GM19351 (cell line): ENCODE results near the gene ZNF326.
A peak's percentile ranks its signal among the peaks of the same experiment; 100 is the strongest.
"Not testable (repeated sequence)": the region's sequence is repeated elsewhere in the genome, so short reads cannot be mapped to it uniquely, and the experiment has no call there.

Source experiments
- ATAC-seq: cut with Tn5 transposase; IDR thresholded peaks from one replicate; pipeline ENCODE4 v1.9.1; 2021; ENCODE audit warnings: mild to moderate bottlenecking, moderate library complexity; ENCODE audit not compliant: unreplicated experiment

The ZNF326 gene

GRCh38 chr1:89965193-89965768, 29.6 kb upstream of the ZNF326 start:
- no peak for ATAC-seq

GRCh38 chr1:89966656-89967055, 28.3 kb upstream of the ZNF326 start:
- ATAC-seq = no peak

- ATAC-seq = peak; percentile 81
Observed at GRCh38 chr1:89971600-89971999, 23.3 kb upstream of the ZNF326 start.

GRCh38 chr1:89972024-89972423, 22.9 kb upstream of the ZNF326 start:
- no peak for ATAC-seq

- ATAC-seq = no peak
Observed at GRCh38 chr1:89973471-89974127, 21.3 kb upstream of the ZNF326 start.

- no peak for ATAC-seq
Observed at GRCh38 chr1:89974256-89974655, 20.7 kb upstream of the ZNF326 start.

- ATAC-seq = no peak
Observed at GRCh38 chr1:89974696-89975470, 20.0 kb upstream of the ZNF326 start.

GRCh38 chr1:89975540-89976125, 19.3 kb upstream of the ZNF326 start:
- no peak for ATAC-seq

GRCh38 chr1:89978755-89979154, 16.2 kb upstream of the ZNF326 start:
- no peak for ATAC-seq

GRCh38 chr1:89980605-89981004, 14.3 kb upstream of the ZNF326 start:
- no peak for ATAC-seq

- not testable (repeated sequence) for ATAC-seq
Observed at GRCh38 chr1:89982846-89983245, 12.1 kb upstream of the ZNF326 start.

GRCh38 chr1:89984564-89985116, 10.3 kb upstream of the ZNF326 start:
- ATAC-seq = not testable (repeated sequence)

GRCh38 chr1:89986020-89986419, 8.9 kb upstream of the ZNF326 start:
- no peak for ATAC-seq

GRCh38 chr1:89987159-89987819, 7.6 kb upstream of the ZNF326 start:
- peak; percentile 94 for ATAC-seq

- no peak for ATAC-seq
Observed at GRCh38 chr1:89989099-89989498, 5.8 kb upstream of the ZNF326 start.

GRCh38 chr1:89989799-89990198, 5.1 kb upstream of the ZNF326 start:
- ATAC-seq = no peak

- no peak for ATAC-seq
Observed at GRCh38 chr1:89990976-89991831, 3.7 kb upstream of the ZNF326 start.

GRCh38 chr1:89993541-89993940, 1.4 kb upstream of the ZNF326 start:
- no peak for ATAC-seq

GRCh38 chr1:89994231-89994804, 592 bp upstream of the ZNF326 start:
- no peak for ATAC-seq
